HepG2 (cell line): ENCODE results near the gene PIP4K2C. TPM values are rescaled to one million over a fixed set of nuclear protein-coding genes. Genes with fewer than 3 reads are reported as not detected.
A peak's percentile ranks its signal among the peaks of the same experiment; 100 is the strongest.

Experiments used
- ATF3 ChIP-seq: sonication (generic); formaldehyde crosslinking; IDR thresholded peaks from 2 replicates; pipeline ENCODE4 v1.4.0; 2020; ENCODE audit warnings: missing genetic modification reagents
- ATF5 ChIP-seq: sonication (generic); formaldehyde crosslinking; IDR thresholded peaks from 2 replicates; pipeline ENCODE4 v1.4.0; 2020; ENCODE audit warnings: mild to moderate bottlenecking, low read depth, missing genetic modification reagents
- ATM ChIP-seq: fragments of 450-650 bp; IDR thresholded peaks from 2 replicates; pipeline ENCODE4 v1.7.1; 2017; ENCODE audit warnings: mild to moderate bottlenecking, borderline replicate concordance
- BORCS8-MEF2B ChIP-seq: sonication (generic); formaldehyde crosslinking; IDR thresholded peaks from 2 replicates; pipeline ENCODE4 v1.8.0; 2022; ENCODE audit warnings: mild to moderate bottlenecking, missing genetic modification reagents
- E2F5 ChIP-seq: sonication (generic); formaldehyde crosslinking; conservative IDR thresholded peaks from 2 replicates; pipeline ENCODE4 v1.4.0; 2020; ENCODE audit warnings: missing genetic modification reagents
- ELF1 ChIP-seq: sonication (generic); formaldehyde crosslinking; IDR thresholded peaks from 2 replicates; pipeline ENCODE4 v1.4.0; 2020; ENCODE audit warnings: missing genetic modification reagents
- ETV5 ChIP-seq: IDR thresholded peaks from 2 replicates; pipeline ENCODE4 v1.6.1; 2018; ENCODE audit warnings: missing biosample characterization, missing genetic modification reagents, inconsistent platforms, borderline replicate concordance
- EZH2 ChIP-seq: conservative IDR thresholded peaks from 2 replicates; pipeline ENCODE4 v1.6.1; 2012; ENCODE audit warnings: mild to moderate bottlenecking, low read depth, low read length, moderate library complexity
- FLYWCH1 ChIP-seq: sonication (generic); formaldehyde crosslinking; IDR thresholded peaks from 2 replicates; pipeline ENCODE4 v1.8.1; 2023; ENCODE audit warnings: mild to moderate bottlenecking, missing genetic modification reagents
- GTF2F1 ChIP-seq: fragments of 150-350 bp; IDR thresholded peaks from 2 replicates; pipeline ENCODE4 v1.6.1; 2014; ENCODE audit warnings: low read length
- HBP1 ChIP-seq: IDR thresholded peaks from 2 replicates; pipeline ENCODE4 v1.6.1; 2016; ENCODE audit warnings: low read depth, control low read depth
- HOXA7 ChIP-seq: sonication (generic); formaldehyde crosslinking; IDR thresholded peaks from 2 replicates; pipeline ENCODE4 v1.8.1; 2022; ENCODE audit warnings: mild to moderate bottlenecking, missing genetic modification reagents, moderate library complexity
- KMT2B ChIP-seq: IDR thresholded peaks from 2 replicates; pipeline ENCODE4 v1.6.1; 2016; ENCODE audit warnings: missing genetic modification reagents, missing compliant biosample characterization
- MBNL3 ChIP-seq: fragments of 250-450 bp; sonication (Bioruptor Pico); conservative IDR thresholded peaks from 2 replicates; pipeline ENCODE4 v1.8.0; 2022; ENCODE audit warnings: mild to moderate bottlenecking, inconsistent platforms
- PTBP1 ChIP-seq: fragments of 200-400 bp; formaldehyde crosslinking; IDR thresholded peaks from 2 replicates; pipeline ENCODE4 v1.6.1; 2018; ENCODE audit warnings: low read length, low read depth; ENCODE audit not compliant: poor library complexity, severe bottlenecking
- RBFOX2 ChIP-seq: fragments of 200-400 bp; formaldehyde crosslinking; IDR thresholded peaks from 2 replicates; pipeline ENCODE4 v1.6.1; 2017; ENCODE audit warnings: low read depth, mild to moderate bottlenecking, low read length
- SIN3A ChIP-seq: IDR thresholded peaks from 2 replicates; pipeline ENCODE4 v1.6.1; 2011; ENCODE audit warnings: low read depth, mild to moderate bottlenecking, control low read depth, low read length, borderline replicate concordance
- THAP8 ChIP-seq: sonication (generic); formaldehyde crosslinking; IDR thresholded peaks from 2 replicates; pipeline ENCODE4 v1.5.1; 2020; ENCODE audit warnings: missing genetic modification reagents, mild to moderate bottlenecking, borderline replicate concordance
- ZBTB1 ChIP-seq: sonication (generic); formaldehyde crosslinking; IDR thresholded peaks from 2 replicates; pipeline ENCODE4 v1.4.0; 2020; ENCODE audit warnings: missing genetic modification reagents, borderline replicate concordance
- ZEB1 ChIP-seq: IDR thresholded peaks from 2 replicates; pipeline ENCODE4 v1.6.1; 2012; ENCODE audit warnings: mild to moderate bottlenecking, low read depth, inconsistent platforms; ENCODE audit not compliant: insufficient replicate concordance
- ZNF138 ChIP-seq: sonication (generic); formaldehyde crosslinking; IDR thresholded peaks from 2 replicates; pipeline ENCODE4 v1.5.0; 2020; ENCODE audit warnings: mild to moderate bottlenecking, low read depth, missing genetic modification reagents
- ZNF3 ChIP-seq: IDR thresholded peaks from 2 replicates; pipeline ENCODE4 v1.7.0; 2017; ENCODE audit warnings: inconsistent platforms
- ZNF337 ChIP-seq: sonication (generic); formaldehyde crosslinking; IDR thresholded peaks from 2 replicates; pipeline ENCODE4 v1.5.1; 2020; ENCODE audit warnings: missing genetic modification reagents, low read depth, mild to moderate bottlenecking, borderline replicate concordance
- ZNF598 ChIP-seq: sonication (generic); formaldehyde crosslinking; IDR thresholded peaks from 2 replicates; pipeline ENCODE4 v1.5.1; 2020; ENCODE audit warnings: mild to moderate bottlenecking, missing genetic modification reagents, borderline replicate concordance
- ZNF7 ChIP-seq: IDR thresholded peaks from 2 replicates; pipeline ENCODE4 v1.6.1; 2016; ENCODE audit warnings: missing biosample characterization, missing genetic modification reagents
- ZNF724P ChIP-seq: sonication (generic); formaldehyde crosslinking; IDR thresholded peaks from 2 replicates; pipeline ENCODE4 v1.8.0; 2022; ENCODE audit warnings: missing genetic modification reagents, borderline replicate concordance
- ZNF850 ChIP-seq: sonication (generic); formaldehyde crosslinking; conservative IDR thresholded peaks from 2 replicates; pipeline ENCODE4 v1.9.0; 2021; ENCODE audit warnings: mild to moderate bottlenecking, missing genetic modification reagents
- polyA plus RNA-seq, 8 experiments: library from polyadenylated mRNA; depleted of rRNA in 3 of 8; stranded (reverse) in 7 of 8; unstranded in 1 of 8; fragments of >200 nt; fragmentation: Illumina TruSeq in 4 of 8; extraction: Trizol in 4 of 8; gene quantifications; 2 replicates each; pipeline versions ENCODE4 v1.2.1 to v1.2.3, GENCODE V29; 2011 to 2016; ENCODE audit warnings: low read depth in 4 of 8, missing spikeins in 1 of 8, mixed read lengths in 1 of 8; ENCODE audit not compliant: insufficient read depth in 1 of 8
- total RNA-seq, 5 experiments: library from RNA; depleted of rRNA; stranded (reverse); fragments of >200 nt; fragmentation: Illumina TruSeq; extraction: Trizol; gene quantifications; 2 replicates each; pipeline ENCODE4 v1.2.3, GENCODE V29; 2016; ENCODE audit warnings: low read depth in 1 of 5

The PIP4K2C gene
- total and polyA plus RNA-seq, 2 of the 13 experiments (the other 11 are each of a cell fraction or from before 2014, with no cell fraction given), result 23.3 to 26.4 TPM

- TF ChIP-seq KMT2B (CRISPR knock-in tag) (no peak), ZNF850 (CRISPR knock-in tag) (no peak), ZNF598 (CRISPR knock-in tag) (no peak; the same call in 1 of the 2 replicates), HBP1 (CRISPR knock-in tag) (0 out of 2 replicates have a peak, but pooled peaks have one; percentile 44), ZNF3 (CRISPR knock-in tag) (no peak), ZNF337 (0 out of 2 replicates have a peak, but pooled peaks have one; percentile 25), ZEB1 (peak; percentile 95), HOXA7 (CRISPR knock-in tag) (no peak), GTF2F1 (0 out of 2 replicates have a peak, but pooled peaks have one; percentile 74), BORCS8-MEF2B (CRISPR knock-in tag) (no peak), ATF3 (CRISPR knock-in tag) (no peak), MBNL3 (CRISPR knock-in tag) (no peak), E2F5 (CRISPR knock-in tag) (peak; percentile 80), PTBP1 (no peak), ETV5 (CRISPR knock-in tag) (peak; percentile 88), SIN3A (peak; percentile 89), THAP8 (CRISPR knock-in tag) (no peak), ZNF138 (CRISPR knock-in tag) (no peak), EZH2 (no peak), ATM (no peak), RBFOX2 (peak; percentile 87), FLYWCH1 (peak; percentile 73; the same call in 1 of the 2 replicates), ZNF7 (no peak), ELF1 (CRISPR knock-in tag) (peak; percentile 95), ZBTB1 (CRISPR knock-in tag) (no peak), ZNF724P (0 out of 2 replicates have a peak, but pooled peaks have one; percentile 5), ATF5 (CRISPR knock-in tag) (0 out of 2 replicates have a peak, but pooled peaks have one; percentile 28)
These were observed at the start of gene PIP4K2C (continued) for GRCh38 chr12:57590864-57591781.
